IPS DF 4.7 (cell line): ENCODE results near the gene COPRS.

Experiments used
- DNase-seq: peaks from one replicate; pipeline ENCODE4 v3.0.0-alpha.2; 2013; ENCODE audit warnings: low spot score; ENCODE audit errors: extremely low read depth

COPRS gene

DNA sequence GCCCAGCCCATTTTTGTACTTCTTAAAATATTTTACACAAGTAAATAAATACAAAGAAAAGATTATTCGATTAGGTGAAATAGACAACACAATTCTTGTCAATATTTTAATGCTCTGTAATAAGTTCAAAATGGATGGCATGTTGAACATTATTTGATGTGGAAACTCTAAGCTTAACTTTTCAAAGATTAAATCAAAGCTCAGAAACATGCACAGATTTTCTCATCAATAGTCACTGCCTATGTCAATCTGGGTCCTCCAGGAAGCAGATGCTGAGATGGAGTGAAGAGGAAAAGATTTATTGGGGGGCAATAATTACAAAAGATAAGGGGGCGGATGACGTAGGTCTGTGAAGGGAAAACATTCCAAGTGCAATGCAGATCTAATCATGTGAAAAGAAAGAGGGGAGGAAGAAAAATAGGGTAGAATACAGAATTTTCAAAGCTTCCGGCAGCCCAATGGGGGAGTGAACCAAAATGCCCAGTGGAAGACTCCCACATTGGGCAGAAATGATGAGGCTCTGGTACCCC lies 50.5 kb downstream of the COPRS start:
- DNase-seq, result no peak

DNA sequence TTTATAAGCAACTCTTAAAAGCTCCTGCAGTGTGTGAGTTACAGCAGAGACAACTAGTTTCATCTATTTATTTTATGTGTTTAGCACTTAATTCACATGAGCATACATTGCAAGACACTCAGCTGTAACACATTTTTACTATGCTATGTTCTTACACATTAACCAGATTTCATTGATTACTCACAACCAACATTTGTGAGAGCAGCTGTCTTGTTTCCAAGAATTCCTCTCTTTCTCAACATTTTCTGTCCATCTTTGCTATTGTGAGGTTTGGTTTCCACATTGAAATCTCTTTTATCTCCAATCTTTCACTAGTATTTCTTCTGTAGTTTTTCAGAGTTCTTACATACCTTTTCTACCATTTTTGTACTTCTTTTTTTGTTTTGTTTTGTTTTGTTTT lies 51.2 kb downstream of the COPRS start:
- DNase-seq, result no peak

DNA sequence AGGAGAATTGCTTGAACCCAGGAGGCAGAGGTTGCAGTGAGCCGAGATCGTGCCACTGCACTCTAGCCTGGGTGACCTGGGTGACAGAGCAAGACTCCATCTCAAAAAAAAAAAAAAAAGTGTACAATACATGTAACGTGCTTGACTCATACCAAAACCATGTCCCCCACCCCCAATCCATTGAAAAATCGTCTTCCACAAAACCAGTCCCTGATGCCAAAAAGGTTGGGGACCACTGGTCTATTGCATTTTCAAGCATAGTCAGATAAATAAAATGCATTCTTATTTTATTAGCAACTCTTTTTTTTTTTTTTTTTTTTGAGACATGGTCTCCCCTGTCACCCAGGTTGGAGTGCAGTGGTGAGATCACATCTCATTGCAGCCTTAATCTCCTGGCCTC lies 52.1 kb downstream of the COPRS start:
- DNase-seq, result no peak

DNA sequence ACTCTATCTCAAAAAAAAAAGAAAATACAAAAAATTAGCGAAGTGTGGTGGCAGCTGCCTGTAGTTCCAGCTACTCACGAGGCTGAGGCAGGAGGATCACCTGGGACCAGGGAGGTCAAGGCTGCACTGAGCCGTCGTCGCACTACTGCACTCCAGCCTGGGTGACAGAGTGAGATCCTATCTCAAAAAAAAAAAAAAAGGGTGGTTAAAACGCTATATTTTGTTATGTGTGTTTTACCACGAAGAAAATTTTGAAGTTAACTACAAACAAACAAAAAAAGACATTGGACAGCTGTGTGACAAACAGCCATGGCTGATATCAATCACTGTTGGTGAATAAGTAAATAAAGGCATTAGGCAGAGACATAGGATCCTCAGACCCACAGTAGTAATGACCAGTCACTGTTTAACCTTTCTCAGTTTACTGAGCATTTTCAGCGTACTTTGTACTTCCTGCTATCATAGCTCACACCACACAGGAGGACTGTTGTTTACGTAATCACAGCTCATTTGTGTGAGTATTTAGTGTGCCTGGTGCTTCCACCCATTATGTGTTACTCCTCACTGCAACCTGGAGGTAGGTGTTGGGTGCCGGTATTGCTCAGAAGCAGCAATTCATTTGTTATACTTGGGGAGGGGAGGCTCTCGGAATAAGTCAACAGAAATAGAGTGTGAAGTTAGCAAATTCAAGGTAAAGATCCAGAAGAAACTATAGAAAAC lies 55.4 kb downstream of the COPRS start:
- DNase-seq, result no peak

DNA sequence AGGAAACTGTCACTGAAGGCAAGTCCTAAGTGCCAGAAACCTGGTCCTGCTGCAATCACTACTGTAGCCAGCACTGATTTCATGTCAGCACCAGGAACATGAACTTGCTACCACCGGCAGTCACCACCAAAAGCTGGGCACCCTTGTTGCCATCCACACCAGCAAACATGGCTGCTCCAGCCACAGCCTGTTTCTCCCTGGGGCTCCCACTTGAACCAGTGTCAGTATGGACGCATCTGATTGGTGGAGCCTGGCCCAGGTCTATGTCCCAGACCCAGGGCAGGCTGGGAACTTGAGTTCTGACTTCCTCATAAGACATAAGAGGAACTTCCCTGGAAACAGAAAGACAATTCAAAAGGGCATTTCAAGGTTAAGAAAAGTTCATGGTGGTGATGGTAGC lies 56.5 kb downstream of the COPRS start:
- no peak for DNase-seq
